Mesenchymal stem cell (in vitro differentiated cells and primary cell): ENCODE results near the gene KHNYN.

Experiments
- DNase-seq: peaks from one replicate; pipeline ENCODE4 v3.0.0-alpha.2; 2013
- H2AFZ ChIP-seq: one replicate; pipeline ENCODE4 v1.6.1; 2013; ENCODE audit warnings: low read depth, mild to moderate bottlenecking, control low read depth, inconsistent platforms, low read length, moderate library complexity
- H2AK5ac ChIP-seq: 2 replicates; pipeline ENCODE4 v1.6.1; 2013; ENCODE audit warnings: low read length, moderate library complexity, mild to moderate bottlenecking, inconsistent platforms; ENCODE audit not compliant: severe bottlenecking
- H2BK120ac ChIP-seq: one replicate; pipeline ENCODE4 v1.6.1; 2013; ENCODE audit warnings: low read depth, mild to moderate bottlenecking, inconsistent platforms, low read length, moderate library complexity
- H2BK12ac ChIP-seq, 2 experiments: one replicate each; pipeline ENCODE4 v1.6.1; 2013; ENCODE audit warnings: inconsistent platforms in 2 of 2, low read length in 2 of 2, mild to moderate bottlenecking in 2 of 2, moderate library complexity in 2 of 2, control low read depth in 1 of 2
- H2BK15ac ChIP-seq: one replicate; pipeline ENCODE4 v1.6.1; 2013; ENCODE audit warnings: mild to moderate bottlenecking, low read depth, inconsistent platforms; ENCODE audit not compliant: poor library complexity, severe bottlenecking
- H2BK5ac ChIP-seq: 2 replicates; pipeline ENCODE4 v1.6.1; 2013; ENCODE audit warnings: low read depth, mild to moderate bottlenecking, low read length, control low read depth, inconsistent platforms; ENCODE audit not compliant: poor library complexity, severe bottlenecking
- H3K14ac ChIP-seq, 2 experiments: one replicate each; pipeline ENCODE4 v1.6.1; 2013; ENCODE audit warnings: inconsistent platforms in 2 of 2, low read length in 2 of 2, control low read depth in 1 of 2, mild to moderate bottlenecking in 1 of 2, moderate library complexity in 1 of 2
- H3K18ac ChIP-seq, 2 experiments: one replicate each; pipeline ENCODE4 v1.6.1; 2013; ENCODE audit warnings: inconsistent platforms in 2 of 2, low read length in 2 of 2, control low read depth in 1 of 2, low read depth in 1 of 2, mild to moderate bottlenecking in 1 of 2
- H3K23ac ChIP-seq, 2 experiments: one replicate each; pipeline ENCODE4 v1.6.1; 2013; ENCODE audit warnings: inconsistent platforms in 2 of 2, low read length in 2 of 2, mild to moderate bottlenecking in 2 of 2, moderate library complexity in 2 of 2, control low read depth in 1 of 2
- H3K27ac ChIP-seq: 2 replicates; pipeline ENCODE4 v1.5.1; 2013; ENCODE audit warnings: mild to moderate bottlenecking, moderate library complexity, low read length, control low read depth, inconsistent platforms; ENCODE audit not compliant: poor library complexity, severe bottlenecking
- H3K27me3 ChIP-seq, 2 experiments: 2 replicates each; pipeline versions ENCODE4 v1.6.1 to v1.7.0; 2013; ENCODE audit warnings: low read length in 2 of 2, mild to moderate bottlenecking in 2 of 2, moderate library complexity in 2 of 2, control low read depth in 1 of 2, inconsistent platforms in 1 of 2; ENCODE audit not compliant: control insufficient read depth in 1 of 2, insufficient read depth in 1 of 2
- H3K36me3 ChIP-seq, 2 experiments: 2 replicates each; pipeline versions ENCODE4 v1.6.1 to v1.7.0; 2013; ENCODE audit warnings: low read length in 2 of 2, control low read depth in 1 of 2, inconsistent platforms in 1 of 2, low read depth in 1 of 2, mild to moderate bottlenecking in 1 of 2; ENCODE audit not compliant: insufficient read depth in 2 of 2, control insufficient read depth in 1 of 2
- H3K4ac ChIP-seq, 2 experiments: one replicate each; pipeline ENCODE4 v1.6.1; 2013; ENCODE audit warnings: inconsistent platforms in 2 of 2, low read length in 2 of 2, mild to moderate bottlenecking in 2 of 2, moderate library complexity in 2 of 2, control low read depth in 1 of 2, low read depth in 1 of 2
- H3K4me1 ChIP-seq: 2 replicates; pipeline ENCODE4 v1.6.1; 2013; ENCODE audit warnings: low read depth, low read length, control low read depth; ENCODE audit not compliant: control insufficient read depth, insufficient read depth
- H3K4me2 ChIP-seq: 2 replicates; pipeline ENCODE4 v1.6.1; 2013; ENCODE audit warnings: low read length, mild to moderate bottlenecking, inconsistent platforms; ENCODE audit not compliant: poor library complexity, severe bottlenecking
- H3K4me3 ChIP-seq, 2 experiments: 2 replicates each; pipeline versions ENCODE4 v1.5.1 to v1.7.0; 2013; ENCODE audit warnings: low read length in 2 of 2, mild to moderate bottlenecking in 2 of 2, control low read depth in 1 of 2, low read depth in 1 of 2; ENCODE audit not compliant: insufficient read depth in 1 of 2
- H3K79me1 ChIP-seq: replicated peaks from 2 replicates; pipeline ENCODE4 v1.6.1; 2013; ENCODE audit warnings: mild to moderate bottlenecking, control low read depth, low read length, inconsistent platforms; ENCODE audit not compliant: poor library complexity, severe bottlenecking
- H3K9ac ChIP-seq: 2 replicates; pipeline ENCODE4 v1.7.0; 2013; ENCODE audit warnings: mild to moderate bottlenecking, low read length, moderate library complexity
- H3K9me3 ChIP-seq: 2 replicates; pipeline ENCODE4 v1.7.0; 2013; ENCODE audit warnings: mild to moderate bottlenecking, low read length; ENCODE audit not compliant: control insufficient read depth
- H4K8ac ChIP-seq: one replicate; pipeline ENCODE4 v1.6.1; 2013; ENCODE audit warnings: inconsistent platforms, mild to moderate bottlenecking, low read length, moderate library complexity
- H4K91ac ChIP-seq: one replicate; pipeline ENCODE4 v1.6.1; 2013; ENCODE audit warnings: mild to moderate bottlenecking, low read length, inconsistent platforms
- WGBS: methylation state at CpG from one replicate; pipeline ENCODE4 v1.1.7; 2013; ENCODE audit warnings: mixed read lengths; 5-methylcytosine and 5-hydroxymethylcytosine counted together

The KHNYN gene

DNA sequence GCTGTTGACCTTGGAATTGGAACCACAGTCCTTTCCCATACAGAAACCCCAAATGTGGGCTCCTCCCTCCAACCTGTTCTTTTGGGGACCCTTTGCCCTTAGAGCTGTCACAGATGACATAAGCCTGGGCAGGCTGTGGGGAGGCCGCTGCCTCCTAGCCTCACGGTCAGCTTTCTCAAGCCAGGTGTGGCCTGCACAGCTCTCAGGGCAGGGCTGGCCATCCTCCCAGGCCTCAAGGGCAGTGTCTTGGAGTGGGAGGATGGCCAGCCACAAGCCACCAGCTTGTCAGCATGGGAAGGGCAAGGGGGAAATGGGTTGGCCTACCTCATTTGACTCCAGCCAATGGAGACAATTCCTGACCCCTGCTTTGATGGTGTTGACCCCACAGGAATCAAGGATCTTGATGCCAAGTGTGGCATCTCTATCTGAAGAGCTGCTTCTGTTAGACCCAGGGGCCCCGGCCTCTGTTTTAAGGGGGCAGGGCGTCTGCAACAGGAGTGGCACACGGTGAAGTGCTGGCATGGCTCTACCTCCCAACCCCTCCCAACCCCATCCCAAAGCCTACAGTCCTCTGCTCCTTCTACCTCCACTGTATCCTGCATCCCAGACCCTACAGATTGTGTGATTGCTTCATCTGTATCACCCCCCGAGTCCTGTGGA, 11.8 kb upstream of the KHNYN start:
- Histone ChIP-seq H3K14ac (no peak overlapping the region), H2BK12ac (no peak overlapping the region), H4K8ac (no peak overlapping the region), H3K4me3 (no peak overlapping the region), H2AFZ (no peak overlapping the region), H3K27me3 (peaks cover 6 to 18% of the 10 kb centered on the region in 2 experiments), H2BK5ac (no peak overlapping the region), H3K27ac (no peak overlapping the region), H3K4me2 (no peak overlapping the region), H3K4ac (no peak overlapping the region), H3K36me3 (peaks cover 29 to 31% of the 10 kb centered on the region in 2 experiments), H3K9me3 (no peaks in the 10 kb centered on the region), H3K9ac (no peak overlapping the region), H3K79me1 (no peaks in the 10 kb centered on the region), H3K18ac (no peak overlapping the region), H2BK120ac (no peak overlapping the region), H2BK15ac (no peak overlapping the region), H3K23ac (no peak overlapping the region), H2AK5ac (no peak overlapping the region), H3K4me1 (no peaks in the 10 kb centered on the region), H4K91ac (no peak overlapping the region)
- DNase-seq: no peak
- WGBS: 85% methylated on average over 6 of the region's 6 CpGs

GRCh38 chr14:24418492-24418873, 11.3 kb upstream of the KHNYN start:
- Histone ChIP-seq H2BK120ac (no peak overlapping the region), H3K4me1 (no peaks in the 10 kb centered on the region), H3K79me1 (no peaks in the 10 kb centered on the region), H3K14ac (no peak overlapping the region), H3K27me3 (peaks cover 6 to 23% of the 10 kb centered on the region in 2 experiments), H3K23ac (no peak overlapping the region), H3K4me3 (no peak overlapping the region), H2BK15ac (no peak overlapping the region), H2AK5ac (no peak overlapping the region), H3K36me3 (peaks cover 25 to 26% of the 10 kb centered on the region in 2 experiments), H4K8ac (no peak overlapping the region), H2BK5ac (no peak overlapping the region), H2BK12ac (no peak overlapping the region), H3K4ac (no peak overlapping the region), H4K91ac (no peak overlapping the region), H2AFZ (no peak overlapping the region), H3K18ac (no peak overlapping the region), H3K4me2 (no peak overlapping the region), H3K9ac (no peak overlapping the region), H3K9me3 (no peaks in the 10 kb centered on the region), H3K27ac (no peak overlapping the region)
- no peak for DNase-seq
- WGBS: 95% methylated on average over 6 of the region's 6 CpGs

- no peak for DNase-seq
- Histone ChIP-seq H3K4me1 (no peaks in the 10 kb centered on the region), H4K8ac (no peak overlapping the region), H2BK15ac (no peak overlapping the region), H3K79me1 (no peaks in the 10 kb centered on the region), H2AK5ac (no peak overlapping the region), H2BK5ac (no peak overlapping the region), H3K27me3 (peaks cover 6 to 24% of the 10 kb centered on the region in 2 experiments), H3K4me2 (no peak overlapping the region), H4K91ac (no peak overlapping the region), H2BK12ac (no peak overlapping the region), H3K9me3 (no peaks in the 10 kb centered on the region), H2AFZ (no peak overlapping the region), H3K36me3 (peaks cover 0 to 5% of the 10 kb centered on the region in 2 experiments), H3K14ac (no peak overlapping the region), H2BK120ac (no peak overlapping the region), H3K27ac (no peak overlapping the region), H3K4me3 (no peak overlapping the region), H3K18ac (no peak overlapping the region), H3K9ac (no peak overlapping the region), H3K4ac (no peak overlapping the region), H3K23ac (no peak overlapping the region)
- 85% methylated on average over 4 of the region's 4 CpGs for WGBS
These were observed 7.5 kb upstream of the KHNYN start for GRCh38 chr14:24422261-24422660.

- no peak overlapping the region for H2BK5ac ChIP-seq
- H4K8ac ChIP-seq: no peak overlapping the region
- H3K36me3 ChIP-seq: peaks cover 0 to 5% of the 10 kb centered on the region in 2 experiments
- H3K14ac ChIP-seq: no peak overlapping the region
- H2AFZ ChIP-seq: no peak overlapping the region
- no peak overlapping the region for H3K23ac ChIP-seq
- H3K27ac ChIP-seq: no peak overlapping the region
- DNase-seq: no peak
- H2BK12ac ChIP-seq: no peak overlapping the region
- no peak overlapping the region for H3K9ac ChIP-seq
- peaks cover 6 to 24% of the 10 kb centered on the region in 2 experiments for H3K27me3 ChIP-seq
- no peak overlapping the region for H3K4ac ChIP-seq
- WGBS: 70% methylated on average over 8 of the region's 12 CpGs
- no peak overlapping the region for H3K4me2 ChIP-seq
- H4K91ac ChIP-seq: no peak overlapping the region
- no peak overlapping the region for H2AK5ac ChIP-seq
- H2BK120ac ChIP-seq: no peak overlapping the region
- no peak overlapping the region for H3K18ac ChIP-seq
- H2BK15ac ChIP-seq: no peak overlapping the region
- H3K79me1 ChIP-seq: no peaks in the 10 kb centered on the region
- no peaks in the 10 kb centered on the region for H3K9me3 ChIP-seq
- H3K4me1 ChIP-seq: no peaks in the 10 kb centered on the region
- no peak overlapping the region for H3K4me3 ChIP-seq
These were observed 6.8 kb upstream of the KHNYN start for GRCh38 chr14:24422694-24423601.
